ENCODE results near the gene GAB4. TPM values are rescaled to one million over a fixed set of nuclear protein-coding genes. Genes with fewer than 3 reads are reported as not detected.

Gene GAB4
- total and polyA plus RNA-seq, 2 of the 8 experiments (the other 6 are each of a cell fraction or from before 2014, with no cell fraction given) = 0.03 to 0.17 TPM

DNA sequence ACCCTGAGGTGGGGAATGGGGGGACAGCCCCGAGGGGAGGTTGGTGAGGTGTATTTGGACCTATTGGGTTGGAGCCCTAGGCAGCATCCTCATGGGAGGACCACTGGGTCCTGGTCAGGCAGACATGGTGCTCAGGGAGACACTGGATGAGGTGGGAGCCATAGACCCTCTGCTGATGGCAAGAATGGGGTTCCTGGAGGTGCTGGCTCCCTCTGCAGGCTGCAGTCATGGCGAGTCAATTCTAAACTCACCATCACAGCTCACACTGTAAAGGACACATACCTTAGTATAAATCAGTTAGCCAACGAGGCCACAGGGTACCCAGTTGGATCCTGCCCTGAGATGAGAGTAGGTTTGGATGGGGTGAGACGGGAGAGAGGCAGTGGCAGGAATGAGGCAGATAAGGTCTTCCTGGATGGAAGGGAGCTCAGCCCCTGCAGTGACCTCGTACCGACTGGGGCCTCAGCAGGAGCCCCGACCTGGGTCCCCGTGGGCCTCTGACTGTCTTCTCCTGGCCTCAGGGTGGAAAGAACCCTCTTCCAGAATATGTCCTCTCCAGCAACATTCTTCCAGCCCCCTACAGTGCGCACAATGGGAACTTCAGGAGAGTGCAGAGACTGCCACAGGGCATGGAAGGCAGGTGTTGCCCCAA is 1.7 kb upstream of the GAB4 start (continued):
- TF ChIP-seq, protein P1, sequence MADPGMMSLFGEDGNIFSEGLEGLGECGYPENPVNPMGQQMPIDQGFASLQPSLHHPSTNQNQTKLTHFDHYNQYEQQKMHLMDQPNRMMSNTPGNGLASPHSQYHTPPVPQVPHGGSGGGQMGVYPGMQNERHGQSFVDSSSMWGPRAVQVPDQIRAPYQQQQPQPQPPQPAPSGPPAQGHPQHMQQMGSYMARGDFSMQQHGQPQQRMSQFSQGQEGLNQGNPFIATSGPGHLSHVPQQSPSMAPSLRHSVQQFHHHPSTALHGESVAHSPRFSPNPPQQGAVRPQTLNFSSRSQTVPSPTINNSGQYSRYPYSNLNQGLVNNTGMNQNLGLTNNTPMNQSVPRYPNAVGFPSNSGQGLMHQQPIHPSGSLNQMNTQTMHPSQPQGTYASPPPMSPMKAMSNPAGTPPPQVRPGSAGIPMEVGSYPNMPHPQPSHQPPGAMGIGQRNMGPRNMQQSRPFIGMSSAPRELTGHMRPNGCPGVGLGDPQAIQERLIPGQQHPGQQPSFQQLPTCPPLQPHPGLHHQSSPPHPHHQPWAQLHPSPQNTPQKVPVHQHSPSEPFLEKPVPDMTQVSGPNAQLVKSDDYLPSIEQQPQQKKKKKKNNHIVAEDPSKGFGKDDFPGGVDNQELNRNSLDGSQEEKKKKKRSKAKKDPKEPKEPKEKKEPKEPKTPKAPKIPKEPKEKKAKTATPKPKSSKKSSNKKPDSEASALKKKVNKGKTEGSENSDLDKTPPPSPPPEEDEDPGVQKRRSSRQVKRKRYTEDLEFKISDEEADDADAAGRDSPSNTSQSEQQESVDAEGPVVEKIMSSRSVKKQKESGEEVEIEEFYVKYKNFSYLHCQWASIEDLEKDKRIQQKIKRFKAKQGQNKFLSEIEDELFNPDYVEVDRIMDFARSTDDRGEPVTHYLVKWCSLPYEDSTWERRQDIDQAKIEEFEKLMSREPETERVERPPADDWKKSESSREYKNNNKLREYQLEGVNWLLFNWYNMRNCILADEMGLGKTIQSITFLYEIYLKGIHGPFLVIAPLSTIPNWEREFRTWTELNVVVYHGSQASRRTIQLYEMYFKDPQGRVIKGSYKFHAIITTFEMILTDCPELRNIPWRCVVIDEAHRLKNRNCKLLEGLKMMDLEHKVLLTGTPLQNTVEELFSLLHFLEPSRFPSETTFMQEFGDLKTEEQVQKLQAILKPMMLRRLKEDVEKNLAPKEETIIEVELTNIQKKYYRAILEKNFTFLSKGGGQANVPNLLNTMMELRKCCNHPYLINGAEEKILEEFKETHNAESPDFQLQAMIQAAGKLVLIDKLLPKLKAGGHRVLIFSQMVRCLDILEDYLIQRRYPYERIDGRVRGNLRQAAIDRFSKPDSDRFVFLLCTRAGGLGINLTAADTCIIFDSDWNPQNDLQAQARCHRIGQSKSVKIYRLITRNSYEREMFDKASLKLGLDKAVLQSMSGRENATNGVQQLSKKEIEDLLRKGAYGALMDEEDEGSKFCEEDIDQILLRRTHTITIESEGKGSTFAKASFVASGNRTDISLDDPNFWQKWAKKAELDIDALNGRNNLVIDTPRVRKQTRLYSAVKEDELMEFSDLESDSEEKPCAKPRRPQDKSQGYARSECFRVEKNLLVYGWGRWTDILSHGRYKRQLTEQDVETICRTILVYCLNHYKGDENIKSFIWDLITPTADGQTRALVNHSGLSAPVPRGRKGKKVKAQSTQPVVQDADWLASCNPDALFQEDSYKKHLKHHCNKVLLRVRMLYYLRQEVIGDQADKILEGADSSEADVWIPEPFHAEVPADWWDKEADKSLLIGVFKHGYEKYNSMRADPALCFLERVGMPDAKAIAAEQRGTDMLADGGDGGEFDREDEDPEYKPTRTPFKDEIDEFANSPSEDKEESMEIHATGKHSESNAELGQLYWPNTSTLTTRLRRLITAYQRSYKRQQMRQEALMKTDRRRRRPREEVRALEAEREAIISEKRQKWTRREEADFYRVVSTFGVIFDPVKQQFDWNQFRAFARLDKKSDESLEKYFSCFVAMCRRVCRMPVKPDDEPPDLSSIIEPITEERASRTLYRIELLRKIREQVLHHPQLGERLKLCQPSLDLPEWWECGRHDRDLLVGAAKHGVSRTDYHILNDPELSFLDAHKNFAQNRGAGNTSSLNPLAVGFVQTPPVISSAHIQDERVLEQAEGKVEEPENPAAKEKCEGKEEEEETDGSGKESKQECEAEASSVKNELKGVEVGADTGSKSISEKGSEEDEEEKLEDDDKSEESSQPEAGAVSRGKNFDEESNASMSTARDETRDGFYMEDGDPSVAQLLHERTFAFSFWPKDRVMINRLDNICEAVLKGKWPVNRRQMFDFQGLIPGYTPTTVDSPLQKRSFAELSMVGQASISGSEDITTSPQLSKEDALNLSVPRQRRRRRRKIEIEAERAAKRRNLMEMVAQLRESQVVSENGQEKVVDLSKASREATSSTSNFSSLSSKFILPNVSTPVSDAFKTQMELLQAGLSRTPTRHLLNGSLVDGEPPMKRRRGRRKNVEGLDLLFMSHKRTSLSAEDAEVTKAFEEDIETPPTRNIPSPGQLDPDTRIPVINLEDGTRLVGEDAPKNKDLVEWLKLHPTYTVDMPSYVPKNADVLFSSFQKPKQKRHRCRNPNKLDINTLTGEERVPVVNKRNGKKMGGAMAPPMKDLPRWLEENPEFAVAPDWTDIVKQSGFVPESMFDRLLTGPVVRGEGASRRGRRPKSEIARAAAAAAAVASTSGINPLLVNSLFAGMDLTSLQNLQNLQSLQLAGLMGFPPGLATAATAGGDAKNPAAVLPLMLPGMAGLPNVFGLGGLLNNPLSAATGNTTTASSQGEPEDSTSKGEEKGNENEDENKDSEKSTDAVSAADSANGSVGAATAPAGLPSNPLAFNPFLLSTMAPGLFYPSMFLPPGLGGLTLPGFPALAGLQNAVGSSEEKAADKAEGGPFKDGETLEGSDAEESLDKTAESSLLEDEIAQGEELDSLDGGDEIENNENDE (IDR thresholded peaks at IDR 0.05; ENCODE audit: insufficient replicate concordance, low read length) = no peak
- TF ChIP-seq, protein P2, sequence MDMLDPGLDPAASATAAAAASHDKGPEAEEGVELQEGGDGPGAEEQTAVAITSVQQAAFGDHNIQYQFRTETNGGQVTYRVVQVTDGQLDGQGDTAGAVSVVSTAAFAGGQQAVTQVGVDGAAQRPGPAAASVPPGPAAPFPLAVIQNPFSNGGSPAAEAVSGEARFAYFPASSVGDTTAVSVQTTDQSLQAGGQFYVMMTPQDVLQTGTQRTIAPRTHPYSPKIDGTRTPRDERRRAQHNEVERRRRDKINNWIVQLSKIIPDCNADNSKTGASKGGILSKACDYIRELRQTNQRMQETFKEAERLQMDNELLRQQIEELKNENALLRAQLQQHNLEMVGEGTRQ (IDR thresholded peaks at IDR 0.05; ENCODE audit: low read length) = no peak
- TF ChIP-seq BRCA1 (IDR thresholded peaks at IDR 0.05; ENCODE audit: low read depth, low read length) = no peak
- TF ChIP-seq YY1 (IDR thresholded peaks at IDR 0.05; ENCODE audit: low read depth, low read length) = no peak
- TF ChIP-seq BACH1 (IDR thresholded peaks at IDR 0.05; ENCODE audit: low read length) = no peak
- TF ChIP-seq TAF1 (IDR thresholded peaks at IDR 0.05; ENCODE audit: low read depth, low read length) = no peak
- no peak for TF ChIP-seq SRF (IDR thresholded peaks at IDR 0.05; ENCODE audit: low read depth, low read length)
- no peak for TF ChIP-seq ASH2L (IDR thresholded peaks at IDR 0.05; ENCODE audit: low read length)

Data from H1 (cell line).